HEK293T (cell line): ENCODE data around the gene MGLL.

ENCODE experiments used
- CTBP1 ChIP-seq: fragments of 450-650 bp; IDR thresholded peaks from 2 replicates; pipeline ENCODE4 v1.6.1; 2016; ENCODE audit warnings: borderline replicate concordance
- ELF4 ChIP-seq: fragments of 450-650 bp; IDR thresholded peaks from 2 replicates; pipeline ENCODE4 v1.6.1; 2017; ENCODE audit warnings: antibody characterized with exemption
- FOXK2 ChIP-seq: fragments of 450-650 bp; IDR thresholded peaks from 2 replicates; pipeline ENCODE4 v1.6.1; 2016; ENCODE audit warnings: mild to moderate bottlenecking
- FOXM1 ChIP-seq: fragments of 450-650 bp; IDR thresholded peaks from 2 replicates; pipeline ENCODE4 v1.6.1; 2017; ENCODE audit warnings: mild to moderate bottlenecking, borderline replicate concordance
- HDGF ChIP-seq: fragments of 450-650 bp; IDR thresholded peaks from 2 replicates; pipeline ENCODE4 v1.6.1; 2017; ENCODE audit warnings: antibody characterized with exemption, borderline replicate concordance
- L3MBTL2 ChIP-seq: fragments of 450-650 bp; conservative IDR thresholded peaks from 2 replicates; pipeline ENCODE4 v1.6.1; 2016; ENCODE audit warnings: mild to moderate bottlenecking
- PKNOX1 ChIP-seq: fragments of 450-650 bp; IDR thresholded peaks from 2 replicates; pipeline ENCODE4 v1.6.1; 2016
- SP1 ChIP-seq: fragments of 450-650 bp; IDR thresholded peaks from 2 replicates; pipeline ENCODE4 v1.6.1; 2017
- SUZ12 ChIP-seq: fragments of 450-650 bp; IDR thresholded peaks from 2 replicates; pipeline ENCODE4 v1.6.1; 2016; ENCODE audit warnings: mild to moderate bottlenecking

GRCh38 chr3:127760791-127761440 is 61.4 kb downstream of the MGLL start:
- TF ChIP-seq L3MBTL2 (no peak), SUZ12 (no peak), HDGF (no peak), ELF4 (no peak), FOXM1 (no peak), SP1 (no peak), CTBP1 (no peak), FOXK2 (no peak), PKNOX1 (no peak)
